ENCODE results near the gene RHBDD1.

Gene RHBDD1

GRCh38 chr2:226906163-226906693 is 70.4 kb downstream of the RHBDD1 start:
- H4K8ac ChIP-seq (ENCODE audit: low read depth, low read length): no peak overlapping the region
- H3K27me3 ChIP-seq (ENCODE audit: control insufficient read depth in 3 of 3, insufficient read depth in 3 of 3, low read depth in 1 of 3, low read length in 3 of 3): no peaks in the 10 kb centered on the region
- H3K9me3 ChIP-seq (replicated peaks in 1 of 2; ENCODE audit: control insufficient read depth in 2 of 2, insufficient read depth in 1 of 2, low read depth in 1 of 2, low read length in 2 of 2): no peaks in the 10 kb centered on the region
- WGBS, 2 donors (ENCODE audit: extremely low coverage in 2 of 2, insufficient read length in 2 of 2, insufficient replicate concordance in 1 of 2): no CpG with 5 or more reads among the region's 4 CpGs
- no peak overlapping the region for H2BK5ac ChIP-seq (ENCODE audit: low read length)
- no peak overlapping the region for H3K14ac ChIP-seq (ENCODE audit: low read length)
- H3K4me1 ChIP-seq (ENCODE audit: control insufficient read depth in 2 of 2, insufficient read depth in 1 of 2, low read depth in 1 of 2, low read length in 2 of 2): peaks cover 0 to 11% of the 10 kb centered on the region in 2 donors
- peaks cover 2% of the 10 kb centered on the region for H3K79me1 ChIP-seq (ENCODE audit: low read depth, low read length)
- H2BK15ac ChIP-seq (ENCODE audit: low read length): no peak overlapping the region
- no peak overlapping the region for H2AK5ac ChIP-seq (ENCODE audit: low read depth, low read length)
- H3K18ac ChIP-seq (ENCODE audit: low read length): no peak overlapping the region
- H3K36me3 ChIP-seq (replicated peaks in 1 of 2; ENCODE audit: control insufficient read depth in 2 of 2, insufficient read depth in 2 of 2, low read length in 2 of 2): no peaks in the 10 kb centered on the region
- no peak overlapping the region for H3K4ac ChIP-seq (ENCODE audit: low read length)
- no peak overlapping the region for H3K4me3 ChIP-seq (ENCODE audit: low read length in 2 of 2)
- H3K23ac ChIP-seq (ENCODE audit: low read depth, low read length, poor library complexity): no peak overlapping the region
- H2BK12ac ChIP-seq (ENCODE audit: low read length): no peak overlapping the region
- H2BK120ac ChIP-seq (ENCODE audit: low read depth, low read length): no peak overlapping the region
- no peak for DNase-seq (ENCODE audit: low spot score)
- no peak overlapping the region for H4K91ac ChIP-seq (ENCODE audit: low read depth, low read length, poor library complexity)
- no peak overlapping the region for H2AFZ ChIP-seq (ENCODE audit: low read length)
- H3K27ac ChIP-seq (replicated peaks; ENCODE audit: low read length): no peak overlapping the region
- H3K9ac ChIP-seq (ENCODE audit: low read depth, low read length, poor library complexity): no peak overlapping the region
- no peak overlapping the region for H3K4me2 ChIP-seq (ENCODE audit: insufficient read depth, low read length, poor library complexity, severe bottlenecking)

DNA sequence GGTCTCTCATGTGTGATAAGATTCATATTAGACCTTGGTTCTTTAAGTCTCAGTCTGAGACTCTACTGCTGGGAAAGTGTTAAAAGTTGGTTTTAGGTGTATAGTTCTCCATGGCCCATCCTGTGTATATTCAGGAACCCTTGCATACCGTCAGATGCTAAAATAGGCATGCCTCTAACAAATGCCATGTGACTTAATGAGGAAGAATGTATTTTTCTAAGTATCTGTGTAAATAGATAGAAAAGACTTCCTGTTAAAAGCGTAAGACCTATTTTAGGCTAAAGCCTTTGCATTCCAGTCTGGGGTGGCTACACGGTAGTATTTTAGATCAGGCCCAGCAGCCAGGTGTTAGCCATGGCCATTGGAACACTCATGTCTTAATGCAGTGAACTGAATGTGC is 73.3 kb downstream of the RHBDD1 start:
- no peak overlapping the region for H3K4me2 ChIP-seq (ENCODE audit: insufficient read depth, low read length, poor library complexity, severe bottlenecking)
- no peaks in the 10 kb centered on the region for H3K36me3 ChIP-seq (replicated peaks in 1 of 2; ENCODE audit: control insufficient read depth in 2 of 2, insufficient read depth in 2 of 2, low read length in 2 of 2)
- no peak overlapping the region for H3K4ac ChIP-seq (ENCODE audit: low read length)
- H3K14ac ChIP-seq (ENCODE audit: low read length): no peak overlapping the region
- H3K18ac ChIP-seq (ENCODE audit: low read length): no peak overlapping the region
- no peak for DNase-seq (ENCODE audit: low spot score)
- WGBS, 2 donors (ENCODE audit: extremely low coverage in 2 of 2, insufficient read length in 2 of 2, insufficient replicate concordance in 1 of 2): no CpG with 5 or more reads among the region's 3 CpGs
- no peaks in the 10 kb centered on the region for H3K27me3 ChIP-seq (ENCODE audit: control insufficient read depth in 3 of 3, insufficient read depth in 3 of 3, low read depth in 1 of 3, low read length in 3 of 3)
- H3K23ac ChIP-seq (ENCODE audit: low read depth, low read length, poor library complexity): no peak overlapping the region
- no peak overlapping the region for H2BK12ac ChIP-seq (ENCODE audit: low read length)
- peaks cover 0 to 11% of the 10 kb centered on the region in 2 donors for H3K4me1 ChIP-seq (ENCODE audit: control insufficient read depth in 2 of 2, insufficient read depth in 1 of 2, low read depth in 1 of 2, low read length in 2 of 2)
- no peak overlapping the region for H4K8ac ChIP-seq (ENCODE audit: low read depth, low read length)
- no peak overlapping the region for H3K27ac ChIP-seq (replicated peaks; ENCODE audit: low read length)
- H2BK15ac ChIP-seq (ENCODE audit: low read length): no peak overlapping the region
- H3K9me3 ChIP-seq (replicated peaks in 1 of 2; ENCODE audit: control insufficient read depth in 2 of 2, insufficient read depth in 1 of 2, low read depth in 1 of 2, low read length in 2 of 2): no peaks in the 10 kb centered on the region
- no peak overlapping the region for H4K91ac ChIP-seq (ENCODE audit: low read depth, low read length, poor library complexity)
- no peak overlapping the region for H3K9ac ChIP-seq (ENCODE audit: low read depth, low read length, poor library complexity)
- no peak overlapping the region for H2AFZ ChIP-seq (ENCODE audit: low read length)
- no peak overlapping the region for H2AK5ac ChIP-seq (ENCODE audit: low read depth, low read length)
- no peak overlapping the region for H3K4me3 ChIP-seq (ENCODE audit: low read length in 2 of 2)
- no peak overlapping the region for H2BK120ac ChIP-seq (ENCODE audit: low read depth, low read length)
- H2BK5ac ChIP-seq (ENCODE audit: low read length): no peak overlapping the region
- no peaks in the 10 kb centered on the region for H3K79me1 ChIP-seq (ENCODE audit: low read depth, low read length)

DNA sequence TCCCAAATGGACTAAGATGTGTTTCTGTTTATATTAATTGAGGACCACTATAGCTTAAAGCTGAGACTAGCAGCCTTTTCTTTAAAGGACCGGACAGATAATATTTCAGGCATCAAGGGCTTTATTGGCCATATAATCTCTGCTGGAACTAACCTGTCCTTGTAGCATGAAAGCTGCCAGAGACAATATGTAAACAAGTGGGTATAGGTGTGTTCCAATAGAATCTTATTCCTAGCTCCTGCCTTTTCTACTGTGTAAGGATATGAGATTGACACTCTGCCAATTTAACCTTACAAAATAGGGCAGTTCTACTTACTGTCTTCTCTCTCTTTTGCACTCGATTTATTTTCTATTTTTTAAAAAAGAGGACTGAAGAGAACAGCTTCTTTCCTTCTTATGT is 74.0 kb downstream of the RHBDD1 start:
- no peak overlapping the region for H3K4me2 ChIP-seq (ENCODE audit: insufficient read depth, low read length, poor library complexity, severe bottlenecking)
- H4K91ac ChIP-seq (ENCODE audit: low read depth, low read length, poor library complexity): no peak overlapping the region
- H3K27ac ChIP-seq (replicated peaks; ENCODE audit: low read length): no peak overlapping the region
- no peak overlapping the region for H3K9ac ChIP-seq (ENCODE audit: low read depth, low read length, poor library complexity)
- H2BK12ac ChIP-seq (ENCODE audit: low read length): no peak overlapping the region
- H3K18ac ChIP-seq (ENCODE audit: low read length): no peak overlapping the region
- H3K79me1 ChIP-seq (ENCODE audit: low read depth, low read length): no peaks in the 10 kb centered on the region
- no peak for DNase-seq (ENCODE audit: low spot score)
- H4K8ac ChIP-seq (ENCODE audit: low read depth, low read length): no peak overlapping the region
- no peaks in the 10 kb centered on the region for H3K36me3 ChIP-seq (replicated peaks in 1 of 2; ENCODE audit: control insufficient read depth in 2 of 2, insufficient read depth in 2 of 2, low read length in 2 of 2)
- no peaks in the 10 kb centered on the region for H3K27me3 ChIP-seq (ENCODE audit: control insufficient read depth in 3 of 3, insufficient read depth in 3 of 3, low read depth in 1 of 3, low read length in 3 of 3)
- H2BK15ac ChIP-seq (ENCODE audit: low read length): no peak overlapping the region
- no peak overlapping the region for H3K4ac ChIP-seq (ENCODE audit: low read length)
- H3K4me3 ChIP-seq (ENCODE audit: low read length in 2 of 2): no peak overlapping the region
- H2AK5ac ChIP-seq (ENCODE audit: low read depth, low read length): no peak overlapping the region
- H3K4me1 ChIP-seq (ENCODE audit: control insufficient read depth in 2 of 2, insufficient read depth in 1 of 2, low read depth in 1 of 2, low read length in 2 of 2): peaks cover 0 to 10% of the 10 kb centered on the region in 2 donors
- WGBS, 2 donors (ENCODE audit: extremely low coverage in 2 of 2, insufficient read length in 2 of 2, insufficient replicate concordance in 1 of 2): no CpG with 5 or more reads among the region's 2 CpGs
- H2AFZ ChIP-seq (ENCODE audit: low read length): no peak overlapping the region
- H2BK5ac ChIP-seq (ENCODE audit: low read length): no peak overlapping the region
- H2BK120ac ChIP-seq (ENCODE audit: low read depth, low read length): no peak overlapping the region
- no peak overlapping the region for H3K14ac ChIP-seq (ENCODE audit: low read length)
- no peaks in the 10 kb centered on the region for H3K9me3 ChIP-seq (replicated peaks in 1 of 2; ENCODE audit: control insufficient read depth in 2 of 2, insufficient read depth in 1 of 2, low read depth in 1 of 2, low read length in 2 of 2)
- H3K23ac ChIP-seq (ENCODE audit: low read depth, low read length, poor library complexity): no peak overlapping the region

GRCh38 chr2:226910384-226910783 is 74.5 kb downstream of the RHBDD1 start:
- Histone ChIP-seq H3K79me1 (ENCODE audit: low read depth, low read length) (no peaks in the 10 kb centered on the region), H3K4me2 (ENCODE audit: insufficient read depth, low read length, poor library complexity, severe bottlenecking) (no peak overlapping the region), H3K9me3 (replicated peaks in 1 of 2; ENCODE audit: control insufficient read depth in 2 of 2, insufficient read depth in 1 of 2, low read depth in 1 of 2, low read length in 2 of 2) (no peaks in the 10 kb centered on the region), H2BK15ac (ENCODE audit: low read length) (no peak overlapping the region), H3K4me3 (ENCODE audit: low read length in 2 of 2) (no peak overlapping the region), H4K91ac (ENCODE audit: low read depth, low read length, poor library complexity) (no peak overlapping the region), H3K4ac (ENCODE audit: low read length) (no peak overlapping the region), H3K9ac (ENCODE audit: low read depth, low read length, poor library complexity) (no peak overlapping the region), H3K18ac (ENCODE audit: low read length) (no peak overlapping the region), H2BK12ac (ENCODE audit: low read length) (no peak overlapping the region), H3K23ac (ENCODE audit: low read depth, low read length, poor library complexity) (no peak overlapping the region), H3K36me3 (replicated peaks in 1 of 2; ENCODE audit: control insufficient read depth in 2 of 2, insufficient read depth in 2 of 2, low read length in 2 of 2) (no peaks in the 10 kb centered on the region), H4K8ac (ENCODE audit: low read depth, low read length) (no peak overlapping the region), H3K4me1 (ENCODE audit: control insufficient read depth in 2 of 2, insufficient read depth in 1 of 2, low read depth in 1 of 2, low read length in 2 of 2) (peaks cover 0 to 10% of the 10 kb centered on the region in 2 donors), H3K27me3 (ENCODE audit: control insufficient read depth in 3 of 3, insufficient read depth in 3 of 3, low read depth in 1 of 3, low read length in 3 of 3) (no peaks in the 10 kb centered on the region), H3K14ac (ENCODE audit: low read length) (no peak overlapping the region), H2BK5ac (ENCODE audit: low read length) (no peak overlapping the region), H2BK120ac (ENCODE audit: low read depth, low read length) (no peak overlapping the region), H2AFZ (ENCODE audit: low read length) (no peak overlapping the region), H2AK5ac (ENCODE audit: low read depth, low read length) (no peak overlapping the region), H3K27ac (replicated peaks; ENCODE audit: low read length) (no peak overlapping the region)
- WGBS, 2 donors (ENCODE audit: extremely low coverage in 2 of 2, insufficient read length in 2 of 2, insufficient replicate concordance in 1 of 2): no CpG with 5 or more reads among the region's 1 CpG
- no peak for DNase-seq (ENCODE audit: low spot score)
